GM18870 (cell line): ENCODE results near the gene JMJD8.
"Not testable (repeated sequence)": the region's sequence is repeated elsewhere in the genome, so short reads cannot be mapped to it uniquely, and the experiment has no call there.

Experiments
- ATAC-seq: cut with Tn5 transposase; IDR thresholded peaks from one replicate; pipeline ENCODE4 v1.9.1; 2021; ENCODE audit warnings: moderate library complexity; ENCODE audit not compliant: unreplicated experiment

The JMJD8 gene

DNA sequence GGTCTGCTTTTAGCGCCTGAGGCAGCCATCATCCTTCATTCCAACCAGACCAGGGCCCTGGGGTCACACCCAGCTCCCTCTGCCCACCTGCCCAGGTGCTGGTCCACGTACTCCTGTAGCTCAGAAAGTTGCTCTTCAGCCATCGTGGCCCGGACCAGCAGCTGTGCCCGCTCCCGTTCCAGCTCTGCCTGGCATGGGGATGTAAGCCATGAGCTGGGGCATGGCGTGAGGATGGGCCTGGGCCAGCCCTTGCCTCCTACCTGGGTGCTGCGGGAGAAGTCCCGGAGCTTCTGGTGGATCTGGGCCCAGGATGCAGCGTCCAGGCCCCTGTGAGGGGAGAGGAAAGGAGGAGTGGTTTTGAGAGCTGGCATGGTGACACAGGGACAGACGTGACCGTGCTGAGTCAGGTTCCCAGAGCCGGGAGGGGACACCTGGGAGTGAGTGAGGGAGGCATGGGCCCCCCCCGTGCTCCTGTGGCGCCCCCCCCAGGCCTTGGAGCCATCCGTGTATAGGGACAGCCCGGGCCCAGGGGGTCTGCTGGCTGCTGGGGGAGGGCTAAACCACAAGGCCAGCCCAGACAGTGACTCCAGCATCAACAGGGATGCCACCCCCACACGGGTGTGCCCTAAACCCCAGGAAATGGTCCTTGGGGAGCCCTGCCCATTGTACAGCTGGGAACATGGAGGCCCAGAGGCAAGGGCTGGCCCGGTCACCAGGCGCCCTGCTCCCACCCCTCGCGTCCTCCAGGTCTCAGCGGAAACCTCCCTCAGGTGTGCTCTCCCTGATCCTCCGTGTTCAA, 38.9 kb upstream of the JMJD8 start:
- ATAC-seq = no peak

DNA sequence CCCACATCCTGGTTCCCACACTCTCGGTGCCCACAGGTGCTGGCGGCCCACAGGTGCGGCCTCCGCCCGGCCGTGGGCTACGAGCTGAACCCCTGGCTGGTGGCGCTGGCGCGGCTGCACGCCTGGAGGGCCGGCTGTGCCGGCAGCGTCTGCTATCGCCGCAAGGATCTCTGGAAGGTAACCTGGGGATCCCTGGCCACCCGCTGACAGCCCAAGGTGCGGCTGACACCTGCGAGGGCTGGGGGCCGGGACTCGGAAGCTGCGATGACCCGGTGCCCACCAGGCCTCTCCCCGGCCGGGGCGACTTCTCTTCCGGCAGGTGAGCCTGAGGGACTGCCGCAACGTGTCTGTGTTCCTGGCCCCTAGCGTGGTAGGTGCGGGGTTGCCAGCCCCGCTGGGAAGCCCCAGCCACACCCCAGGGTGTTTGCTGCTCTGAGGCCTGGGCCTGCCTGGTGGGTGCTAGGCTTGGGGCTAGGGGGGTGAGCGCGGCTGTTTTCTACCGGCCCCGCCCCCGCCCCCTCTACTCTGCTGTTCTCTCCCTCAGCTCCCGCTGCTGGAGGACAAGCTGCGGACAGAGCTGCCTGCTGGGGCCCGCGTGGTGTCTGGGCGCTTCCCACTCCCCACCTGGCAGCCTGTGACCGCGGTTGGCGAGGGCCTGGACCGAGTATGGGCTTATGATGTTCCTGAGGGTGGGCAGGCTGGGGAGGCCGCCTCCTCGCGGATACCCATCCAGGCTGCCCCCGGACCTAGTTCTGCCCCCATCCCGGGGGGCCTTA, 37.8 kb upstream of the JMJD8 start:
- no peak for ATAC-seq

DNA sequence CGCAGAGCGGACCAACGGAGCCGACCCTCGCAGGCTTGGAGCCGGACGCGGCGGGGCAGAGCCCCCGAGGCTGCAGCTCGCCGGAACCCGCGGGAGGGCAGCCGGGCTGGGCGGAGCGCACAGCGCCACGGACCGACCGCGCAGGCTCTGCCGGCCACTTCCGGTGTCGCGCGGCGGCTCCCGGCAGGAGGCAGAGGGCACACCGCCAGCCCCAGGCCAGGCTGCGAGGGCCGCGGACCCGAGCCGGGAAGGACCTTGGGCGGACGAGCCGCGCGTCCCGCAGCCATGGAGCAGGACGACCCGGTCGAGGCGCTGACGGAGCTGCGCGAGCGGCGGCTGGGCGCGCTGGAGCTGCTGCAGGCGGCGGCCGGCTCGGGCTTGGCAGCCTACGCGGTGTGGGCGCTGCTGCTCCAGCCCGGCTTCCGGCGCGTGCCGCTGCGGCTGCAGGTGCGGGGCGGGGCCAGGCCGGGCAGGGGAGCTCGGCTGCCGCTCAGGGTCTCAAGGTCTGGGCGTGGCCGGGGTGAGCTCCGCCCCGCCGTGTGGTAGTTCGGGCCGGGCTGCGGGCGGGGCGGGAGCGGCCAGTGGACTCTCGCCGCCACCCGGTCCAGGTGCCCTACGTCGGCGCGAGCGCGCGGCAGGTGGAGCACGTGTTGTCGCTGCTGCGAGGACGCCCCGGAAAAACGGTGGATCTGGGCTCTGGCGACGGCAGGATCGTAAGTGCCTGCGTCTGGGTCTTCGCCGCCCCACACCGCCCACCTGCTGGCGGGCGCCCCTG, 37.0 kb upstream of the JMJD8 start, which contains the start of gene ANTKMT:
TSS of gene ANTKMT (plus strand) at position 157 of the 775 bp plus-strand sequence. CDS start at position 286, 129 bp downstream.
- peak; percentile 49 for ATAC-seq

DNA sequence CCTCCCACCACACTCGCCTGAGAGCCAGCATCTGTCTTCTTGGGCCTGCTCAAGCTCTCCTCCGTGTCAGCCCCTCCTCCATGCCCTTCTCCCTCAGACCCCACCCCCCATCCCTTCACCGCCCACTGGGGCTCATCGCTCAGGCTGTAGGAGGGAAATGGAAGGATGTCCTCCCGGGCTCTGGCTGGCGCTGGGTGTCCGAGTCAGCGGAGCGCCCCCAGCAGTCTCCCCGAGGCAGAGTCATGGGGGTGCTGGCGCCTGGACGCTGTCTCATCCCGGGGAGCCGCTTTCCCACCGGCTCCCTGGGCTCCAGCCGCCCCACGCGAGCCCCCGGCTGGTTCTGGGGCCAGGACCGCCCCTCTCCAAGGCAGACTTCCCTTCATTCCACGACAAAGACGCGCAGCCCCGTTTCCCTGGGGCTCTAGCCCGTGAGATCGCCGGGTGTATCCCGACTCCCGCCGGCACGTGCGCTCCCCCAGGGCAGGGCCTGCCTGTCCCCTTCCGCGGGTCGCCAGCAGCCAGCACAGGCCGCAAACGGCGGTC, 36.4 kb upstream of the JMJD8 start:
- ATAC-seq = peak; percentile 21

DNA sequence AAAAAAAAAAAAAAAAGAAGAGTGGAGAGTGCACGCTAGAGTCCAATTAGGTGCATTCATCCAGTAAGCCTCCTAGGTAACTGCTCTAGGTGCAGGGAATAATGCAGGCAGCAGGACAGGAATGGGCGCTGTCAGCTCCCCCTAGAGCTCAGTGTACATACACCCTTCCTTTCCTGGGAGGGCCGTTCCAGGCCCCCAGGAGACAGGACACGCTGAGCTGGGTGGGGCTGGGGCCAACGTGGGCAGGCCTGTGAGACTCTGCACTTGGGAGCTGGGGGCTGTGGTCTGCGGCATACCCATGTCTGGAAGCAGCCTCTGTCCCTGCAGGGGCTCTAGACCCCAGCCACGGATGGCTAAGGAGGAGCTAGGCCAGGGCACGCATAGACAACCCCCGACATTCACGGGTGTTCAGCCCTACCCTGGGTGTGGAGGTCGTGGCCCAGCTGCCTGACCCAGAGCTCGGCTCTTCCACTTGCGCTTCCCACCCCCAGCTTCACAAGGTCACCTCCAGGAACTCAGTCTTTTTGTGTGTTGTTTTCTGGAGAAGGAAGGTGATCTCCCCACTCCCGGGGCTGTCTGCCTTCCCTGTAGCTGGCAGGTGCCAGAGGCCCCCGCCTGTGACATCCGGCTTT, 35.8 kb upstream of the JMJD8 start:
- ATAC-seq = no peak

DNA sequence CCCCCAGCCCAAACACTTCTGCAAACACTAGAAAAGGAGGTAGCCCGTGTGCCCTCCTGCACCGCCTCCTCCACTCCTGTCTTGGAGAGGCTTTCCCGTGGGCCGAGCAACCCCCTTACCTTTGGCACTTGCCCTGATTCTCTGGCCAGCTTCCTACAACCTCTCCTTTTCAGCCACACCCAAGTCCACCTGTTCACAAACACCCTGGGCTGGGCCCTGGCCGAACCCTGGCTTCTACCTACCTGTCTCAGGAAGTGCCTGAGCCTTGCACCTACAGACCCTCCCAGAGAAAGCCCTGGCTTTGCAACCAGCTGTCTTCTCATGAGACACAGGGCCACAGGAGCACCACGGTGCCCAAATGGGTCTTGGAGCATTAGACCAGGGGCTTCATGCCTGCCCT, 34.8 kb upstream of the JMJD8 start:
- ATAC-seq = no peak

DNA sequence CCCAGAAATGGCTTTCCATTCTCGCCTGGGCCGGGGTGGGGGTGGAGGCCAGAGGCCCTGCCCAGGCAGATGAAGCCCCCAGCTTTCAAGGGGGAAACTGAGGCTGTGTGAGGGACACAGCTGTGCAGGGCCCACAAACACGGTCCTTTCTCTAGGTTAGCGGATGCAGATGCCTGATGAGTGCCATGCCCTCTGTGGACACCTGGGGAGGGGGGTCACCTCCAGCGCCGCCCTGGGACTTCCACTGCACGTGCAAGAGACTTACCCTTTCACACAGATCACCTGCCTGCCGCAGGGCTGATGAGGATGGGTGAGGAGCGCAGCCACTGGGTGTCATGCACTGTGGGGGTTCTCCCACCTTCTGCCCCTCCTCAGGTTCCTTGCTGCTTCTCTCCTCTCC, 34.3 kb upstream of the JMJD8 start:
- ATAC-seq = no peak

DNA sequence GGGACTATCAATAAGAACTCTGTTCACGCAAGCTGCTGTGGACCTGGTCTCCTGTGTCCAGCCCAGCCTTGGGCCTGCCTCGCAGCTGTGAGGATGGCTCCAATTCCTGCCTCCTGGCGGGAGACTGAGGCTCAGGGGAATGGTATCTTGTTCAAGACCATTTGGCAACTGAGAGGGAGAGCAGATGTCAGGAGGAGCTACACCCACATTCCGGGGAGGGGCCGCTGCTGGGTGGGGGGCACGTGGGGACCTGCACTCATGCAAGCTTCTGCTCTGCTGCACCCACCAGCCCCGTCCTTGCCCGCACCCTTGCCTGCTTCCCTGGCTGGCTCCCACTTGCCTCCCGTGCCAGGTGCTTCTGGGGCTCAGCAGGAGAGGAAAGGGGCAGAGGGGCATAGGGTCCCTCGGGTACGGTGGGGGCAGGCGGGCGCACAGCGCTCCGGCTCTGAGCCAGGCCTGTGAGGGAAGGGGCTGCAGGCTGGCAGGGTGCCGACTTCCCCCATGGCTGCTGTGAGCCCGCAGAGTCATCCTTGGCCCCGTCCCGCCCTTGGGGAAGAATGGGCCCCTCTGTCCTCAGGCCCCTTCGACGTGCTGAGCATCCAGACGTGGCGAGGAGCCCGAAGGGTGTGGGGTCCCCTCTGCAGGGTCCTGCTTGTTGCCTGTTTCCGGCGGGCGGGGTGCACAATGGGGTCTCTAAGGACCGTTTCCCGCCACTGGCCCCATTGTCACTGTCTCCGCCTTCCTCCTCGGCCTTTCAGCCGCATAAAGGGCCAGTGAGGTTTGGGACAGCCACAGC, 33.5 kb upstream of the JMJD8 start:
- no peak for ATAC-seq

DNA sequence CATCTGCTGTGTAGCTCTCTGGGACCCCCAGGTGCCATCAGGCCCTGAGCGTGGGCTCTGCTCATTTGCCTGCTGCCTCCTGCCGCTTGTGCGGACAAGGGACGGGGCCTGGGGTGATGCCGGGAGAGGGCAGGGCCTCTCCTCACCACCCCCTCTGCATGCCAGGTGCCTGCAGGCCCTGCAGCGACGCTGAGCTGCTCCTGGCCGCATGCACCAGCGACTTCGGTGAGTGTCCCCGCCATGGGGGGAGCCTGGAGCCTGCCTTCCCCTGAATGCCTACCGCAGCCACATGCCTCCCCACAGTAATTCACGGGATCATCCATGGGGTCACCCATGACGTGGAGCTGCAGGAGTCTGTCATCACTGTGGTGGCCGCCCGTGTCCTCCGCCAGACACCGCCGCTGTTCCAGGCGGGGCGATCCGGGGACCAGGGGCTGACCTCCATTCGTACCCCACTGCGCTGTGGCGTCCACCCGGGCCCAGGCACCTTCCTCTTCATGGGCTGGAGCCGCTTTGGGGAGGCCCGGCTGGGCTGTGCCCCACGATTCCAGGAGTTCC, 32.7 kb upstream of the JMJD8 start:
- ATAC-seq = no peak

DNA sequence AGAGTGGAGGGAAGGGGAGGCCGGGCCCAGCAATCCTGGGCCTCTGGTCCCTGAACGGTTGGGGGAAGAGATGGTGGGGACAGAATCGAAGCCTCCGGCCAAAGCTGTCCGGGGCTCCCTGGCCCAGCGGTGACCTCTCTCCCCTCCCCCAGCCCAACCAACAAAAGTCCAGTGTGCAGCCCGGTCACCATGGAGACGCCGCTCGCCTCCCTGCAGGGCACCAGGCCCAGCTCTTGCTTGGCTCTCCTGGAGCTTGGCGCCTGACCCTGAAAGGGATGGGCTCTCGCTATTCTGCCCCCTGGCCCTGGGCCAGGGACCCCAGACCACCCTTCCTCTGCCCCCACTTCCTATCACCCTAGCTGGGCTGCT, 32.0 kb upstream of the JMJD8 start:
- ATAC-seq = no peak

DNA sequence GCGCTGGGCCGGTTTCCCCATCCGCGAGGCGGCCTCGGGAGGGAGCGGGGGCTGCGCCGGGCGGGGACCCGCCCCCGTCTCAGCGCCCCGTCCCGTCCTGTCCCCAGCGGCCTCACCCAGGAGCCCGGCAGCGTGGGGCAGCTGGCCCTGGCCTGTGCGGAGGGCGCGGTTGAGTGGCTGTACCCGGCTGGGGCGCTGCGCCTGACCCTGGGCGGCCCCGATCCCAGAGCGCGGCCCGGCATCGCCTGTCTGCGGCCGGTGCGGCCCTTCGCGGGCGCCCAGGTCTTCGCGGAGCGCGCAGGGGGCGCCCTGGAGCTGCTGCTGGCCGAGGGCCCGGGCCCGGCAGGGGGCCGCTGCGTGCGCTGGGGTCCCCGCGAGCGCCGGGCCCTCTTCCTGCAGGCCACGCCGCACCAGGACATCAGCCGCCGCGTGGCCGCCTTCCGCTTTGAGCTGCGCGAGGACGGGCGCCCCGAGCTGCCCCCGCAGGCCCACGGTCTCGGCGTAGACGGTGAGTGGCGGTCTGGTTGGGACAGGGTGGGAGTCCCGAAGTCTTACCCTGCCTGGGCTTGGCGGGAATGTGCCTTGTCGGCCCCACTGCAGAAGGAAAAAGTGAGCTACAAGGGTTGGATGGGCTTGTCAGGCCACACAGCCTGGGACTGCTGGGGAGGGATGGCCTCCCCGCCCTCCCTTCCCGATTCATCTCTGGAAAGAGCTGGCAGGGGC, 31.5 kb upstream of the JMJD8 start:
- ATAC-seq = no peak

DNA sequence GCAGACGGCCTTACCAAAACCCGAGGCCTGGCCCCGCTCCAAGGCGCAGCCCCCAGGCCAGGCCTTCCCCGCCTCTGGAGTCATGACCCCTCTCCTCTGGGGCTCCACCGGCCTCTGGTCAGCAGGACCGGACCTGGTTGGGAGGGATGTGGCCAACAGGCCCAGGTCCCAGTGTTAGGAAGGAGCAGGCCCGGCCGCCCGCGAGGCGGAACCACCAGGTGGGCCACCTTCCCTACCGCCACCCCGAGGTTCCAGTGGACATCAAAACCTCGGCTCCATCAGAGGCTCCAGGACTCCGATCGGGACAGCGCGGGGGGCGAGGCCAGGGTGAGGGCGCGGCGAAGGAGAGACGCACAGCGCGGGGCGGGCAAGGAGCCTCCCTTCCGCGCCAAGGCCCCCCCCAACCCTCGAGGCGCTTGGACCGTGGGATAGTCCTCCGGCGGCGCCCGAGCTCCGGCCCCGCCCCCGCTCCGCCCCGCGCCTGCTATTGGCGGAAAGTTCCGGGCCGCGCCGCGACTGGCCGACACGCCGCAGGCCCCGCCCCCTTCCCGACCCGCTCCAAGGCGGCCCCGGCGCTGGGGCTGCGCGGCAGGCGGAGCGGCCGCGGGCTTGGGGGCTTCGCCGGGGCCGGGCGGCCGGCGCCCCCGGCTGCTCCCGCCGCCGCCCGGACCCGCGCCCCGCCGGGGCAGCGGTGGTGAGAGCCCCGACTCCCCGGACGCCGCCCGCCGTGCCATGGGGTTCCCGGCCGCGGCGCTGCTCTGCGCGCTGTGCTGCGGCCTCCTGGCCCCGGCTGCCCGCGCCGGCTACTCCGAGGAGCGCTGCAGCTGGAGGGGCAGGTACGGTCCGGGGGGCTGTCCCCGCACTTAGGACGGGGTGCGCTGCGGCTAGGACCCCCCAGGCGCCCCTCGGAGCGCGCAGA, 30.7 kb upstream of the JMJD8 start, which contains the start of gene METRN:
TSS of gene METRN (plus strand) at position 561 of the 919 bp plus-strand sequence. CDS start at position 733, 172 bp downstream.
- ATAC-seq = no peak

DNA sequence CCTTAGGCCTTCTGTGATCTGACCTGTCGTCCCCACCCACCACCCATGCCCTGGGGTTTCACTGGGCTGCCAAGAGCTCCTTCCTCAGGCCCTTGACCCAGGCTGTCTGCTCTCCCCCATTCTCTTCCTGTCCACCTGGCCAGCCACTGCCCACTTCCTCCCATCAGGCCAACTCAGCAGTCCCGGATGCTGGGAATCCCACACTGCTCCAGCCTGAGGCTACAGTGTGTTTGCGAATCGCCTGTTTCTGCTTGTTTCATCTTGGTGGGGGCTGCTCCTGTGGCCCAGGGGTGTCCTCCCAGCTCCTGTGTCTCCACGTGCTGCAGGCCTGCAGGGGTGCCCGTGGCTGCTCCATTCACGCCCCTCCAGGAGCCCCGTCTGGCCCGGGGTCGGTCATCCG, 29.9 kb upstream of the JMJD8 start:
- ATAC-seq = no peak

DNA sequence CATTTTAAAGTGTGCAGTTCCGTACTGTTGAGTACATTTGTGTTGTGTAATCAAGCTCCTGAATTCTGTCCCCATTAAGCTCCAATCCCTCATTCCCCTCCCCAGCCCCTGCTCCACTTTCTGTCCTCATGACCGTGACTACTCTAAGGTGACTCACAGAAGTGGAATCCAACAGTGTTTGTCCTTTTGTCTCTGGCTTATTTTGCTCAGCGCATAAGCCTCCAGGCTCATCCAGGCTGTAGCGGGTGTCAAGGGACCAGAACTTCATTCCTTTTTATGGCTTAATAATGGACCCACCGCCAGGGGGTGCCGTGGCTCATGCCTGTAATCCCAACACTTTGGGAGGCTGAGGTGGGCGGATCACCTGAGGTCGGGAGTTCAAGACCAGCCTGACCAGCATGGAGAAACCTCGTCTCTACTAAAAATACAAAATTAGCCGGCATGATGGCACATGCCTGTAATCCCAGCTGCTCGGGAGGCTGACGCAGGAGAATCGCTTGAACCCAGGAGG, 28.7 kb upstream of the JMJD8 start:
- ATAC-seq = not testable (repeated sequence)

DNA sequence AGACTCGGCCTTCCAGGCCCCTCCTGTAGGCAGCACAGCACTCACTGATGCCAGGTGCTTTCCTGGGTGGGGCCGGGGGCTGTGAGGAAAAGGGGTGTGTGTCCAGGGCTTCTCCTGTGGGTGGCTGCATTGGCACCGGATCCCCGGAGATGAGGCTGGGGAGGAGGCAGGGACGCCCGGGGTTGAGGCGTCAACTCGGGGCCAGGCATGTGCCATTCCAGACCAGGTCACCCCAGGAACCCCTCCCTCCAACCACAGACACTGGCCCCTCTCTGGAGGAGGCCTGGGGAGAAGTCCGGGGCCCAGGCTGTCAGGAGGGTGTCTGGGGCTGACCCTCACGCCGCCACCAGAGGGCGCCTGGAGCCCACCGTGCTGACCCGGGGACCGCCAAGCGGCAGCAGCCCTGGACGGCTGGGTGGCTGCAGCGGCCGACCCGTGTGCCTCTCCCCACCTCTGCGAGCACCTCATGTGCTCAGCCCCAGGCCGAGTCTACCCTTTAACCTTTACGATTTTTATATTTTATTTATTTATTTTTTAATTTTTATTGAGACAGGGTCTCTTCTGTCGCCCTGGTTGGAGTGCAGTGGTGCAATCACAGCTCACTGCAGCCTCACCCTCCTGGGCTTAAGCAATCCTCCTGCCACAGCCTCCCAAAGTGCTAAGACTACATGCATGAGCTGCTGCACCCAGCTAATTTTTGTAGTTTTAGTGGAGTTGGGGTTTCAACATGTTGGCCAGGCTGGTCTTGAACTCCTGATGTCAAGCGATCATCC, 27.6 kb upstream of the JMJD8 start:
- no peak for ATAC-seq

DNA sequence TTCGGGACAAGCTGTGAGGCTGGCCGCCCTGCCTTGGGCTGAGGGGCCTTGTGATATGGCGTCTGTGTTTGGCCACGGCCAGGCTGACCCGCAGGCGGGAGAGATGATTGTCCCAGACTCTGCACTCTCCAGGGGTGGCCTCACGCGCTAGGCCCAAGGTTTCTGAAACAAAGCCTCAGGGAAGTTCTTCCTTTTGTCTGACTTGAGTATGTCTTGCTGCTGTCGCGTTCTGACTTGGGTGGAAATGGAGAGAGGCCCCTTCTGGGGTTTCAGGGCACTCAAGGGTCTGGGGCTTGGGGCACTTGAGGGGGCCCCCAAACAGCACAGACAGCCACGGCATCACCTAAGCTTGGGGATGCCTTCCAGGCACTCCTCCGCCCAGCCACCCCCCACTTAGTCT, 26.9 kb upstream of the JMJD8 start:
- ATAC-seq = no peak
